Ascending aorta (tissue), 2 donors: ENCODE data around the gene LIN54. TPM values are rescaled to one million over a fixed set of nuclear protein-coding genes. Genes with fewer than 3 reads are reported as not detected.
"Not testable (repeated sequence)": the region's sequence is repeated elsewhere in the genome, so short reads cannot be mapped to it uniquely, and the experiment has no call there.

Experiments
- DNase-seq, 2 donors: peaks; one replicate each; pipeline ENCODE4 v3.0.0-alpha.2; 2019; ENCODE audit warnings: low spot score in 2 of 2
- H3K27ac ChIP-seq, 2 donors: fragments of 200-600 bp; sonication (generic); one replicate each; pipeline ENCODE4 v1.5.1; 2016 to 2017; ENCODE audit warnings: mild to moderate bottlenecking in 1 of 2
- H3K27me3 ChIP-seq: fragments of 200-600 bp; sonication (generic); one replicate; pipeline ENCODE4 v1.5.1; 2017
- H3K36me3 ChIP-seq, 2 donors: fragments of 200-600 bp; sonication (generic); one replicate each; pipeline ENCODE4 v1.5.1; 2016
- H3K4me1 ChIP-seq, 2 donors: fragments of 200-600 bp; sonication (generic); one replicate each; pipeline ENCODE4 v1.5.1; 2016 to 2017; ENCODE audit warnings: mild to moderate bottlenecking in 1 of 2
- H3K4me3 ChIP-seq, 2 donors: fragments of 200-600 bp; sonication (generic); one replicate each; pipeline ENCODE4 v1.5.1; 2016 to 2017; ENCODE audit warnings: mild to moderate bottlenecking in 1 of 2
- H3K9me3 ChIP-seq, 2 donors: fragments of 200-600 bp; sonication (generic); one replicate each; pipeline ENCODE4 v1.5.1; 2016
- intact Hi-C: fragments of 100-400 bp; cut with DNase I; formaldehyde crosslinking; loops from one replicate; pipeline ENCODE4 v1.15.1; 2023
- total RNA-seq: library from RNA; depleted of rRNA; stranded (reverse); fragments of >200 nt; gene quantifications from one replicate; pipeline ENCODE4 v1.1.0, GENCODE V29; 2016
- TF ChIP-seq, protein P1 (sequence below), 3 experiments: fragments of 200-600 bp in 2 of 3; fragments of 450-650 bp in 1 of 3; sonication (generic) in 2 of 3; IDR thresholded peaks; one replicate each; pipeline ENCODE4 v1.5.1; 2016 to 2019; ENCODE audit warnings: antibody characterized with exemption in 3 of 3, mild to moderate bottlenecking in 1 of 3, moderate library complexity in 1 of 3

The LIN54 gene
- total RNA-seq, 1 donor from 2014 or later, result 6.2 TPM

DNA sequence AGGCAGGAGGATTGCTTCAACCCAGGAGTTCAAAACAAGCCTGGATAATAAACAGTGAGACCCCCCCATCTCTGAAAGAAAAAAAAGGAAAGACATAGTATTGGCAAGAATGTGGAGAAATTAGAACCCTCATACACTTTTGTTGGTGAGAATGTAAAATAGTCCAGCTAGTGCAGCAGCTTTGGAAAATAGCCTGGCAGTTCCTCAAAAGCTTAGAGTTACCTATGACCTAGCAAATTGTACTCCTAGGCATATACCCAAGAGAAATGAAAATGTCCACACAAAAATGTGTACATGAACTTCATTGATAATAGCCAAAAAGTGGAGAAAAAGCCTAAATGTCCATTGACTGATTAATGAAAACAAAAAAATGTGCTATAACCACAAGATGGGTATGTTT lies 88.8 kb downstream of the LIN54 start:
- Histone ChIP-seq H3K9me3 (no peaks in the 10 kb centered on the region), H3K27ac (no peak overlapping the region), H3K4me3 (no peak overlapping the region), H3K4me1 (no peaks in the 10 kb centered on the region), H3K36me3 (peaks cover 3 to 15% of the 10 kb centered on the region in 2 donors), H3K27me3 (no peaks in the 10 kb centered on the region)
- TF ChIP-seq, protein P1, sequence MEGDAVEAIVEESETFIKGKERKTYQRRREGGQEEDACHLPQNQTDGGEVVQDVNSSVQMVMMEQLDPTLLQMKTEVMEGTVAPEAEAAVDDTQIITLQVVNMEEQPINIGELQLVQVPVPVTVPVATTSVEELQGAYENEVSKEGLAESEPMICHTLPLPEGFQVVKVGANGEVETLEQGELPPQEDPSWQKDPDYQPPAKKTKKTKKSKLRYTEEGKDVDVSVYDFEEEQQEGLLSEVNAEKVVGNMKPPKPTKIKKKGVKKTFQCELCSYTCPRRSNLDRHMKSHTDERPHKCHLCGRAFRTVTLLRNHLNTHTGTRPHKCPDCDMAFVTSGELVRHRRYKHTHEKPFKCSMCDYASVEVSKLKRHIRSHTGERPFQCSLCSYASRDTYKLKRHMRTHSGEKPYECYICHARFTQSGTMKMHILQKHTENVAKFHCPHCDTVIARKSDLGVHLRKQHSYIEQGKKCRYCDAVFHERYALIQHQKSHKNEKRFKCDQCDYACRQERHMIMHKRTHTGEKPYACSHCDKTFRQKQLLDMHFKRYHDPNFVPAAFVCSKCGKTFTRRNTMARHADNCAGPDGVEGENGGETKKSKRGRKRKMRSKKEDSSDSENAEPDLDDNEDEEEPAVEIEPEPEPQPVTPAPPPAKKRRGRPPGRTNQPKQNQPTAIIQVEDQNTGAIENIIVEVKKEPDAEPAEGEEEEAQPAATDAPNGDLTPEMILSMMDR (IDR thresholded peaks at IDR 0.05), result no peak
- no peak for DNase-seq
- intact Hi-C loops, result no loop called here

DNA sequence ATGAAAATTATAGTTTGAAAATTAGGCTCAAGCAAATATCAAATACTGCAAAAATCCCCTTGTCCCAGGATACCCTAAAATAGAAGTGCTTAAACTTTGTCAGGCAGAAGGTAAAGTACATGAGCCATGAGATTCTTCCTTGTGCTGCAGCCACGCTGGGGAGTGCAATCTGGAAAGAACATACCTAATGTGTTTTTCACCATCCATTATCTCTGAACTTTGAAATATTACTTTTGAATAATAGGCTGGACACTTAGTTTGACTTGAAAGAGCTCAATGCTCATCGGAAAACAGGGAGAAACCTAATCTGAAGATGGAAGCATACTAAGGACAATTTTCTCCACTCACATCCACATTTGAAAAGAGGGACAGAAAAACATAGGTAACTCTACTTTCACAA lies 91.2 kb downstream of the LIN54 start:
- TF ChIP-seq, protein P1 (IDR thresholded peaks at IDR 0.05), result no peak
- Histone ChIP-seq H3K36me3 (peaks cover 3 to 15% of the 10 kb centered on the region in 2 donors), H3K4me1 (no peaks in the 10 kb centered on the region), H3K27me3 (no peaks in the 10 kb centered on the region), H3K4me3 (no peak overlapping the region), H3K27ac (no peak overlapping the region), H3K9me3 (no peaks in the 10 kb centered on the region)
- intact Hi-C loops, result no loop called here
- DNase-seq, result no peak

DNA sequence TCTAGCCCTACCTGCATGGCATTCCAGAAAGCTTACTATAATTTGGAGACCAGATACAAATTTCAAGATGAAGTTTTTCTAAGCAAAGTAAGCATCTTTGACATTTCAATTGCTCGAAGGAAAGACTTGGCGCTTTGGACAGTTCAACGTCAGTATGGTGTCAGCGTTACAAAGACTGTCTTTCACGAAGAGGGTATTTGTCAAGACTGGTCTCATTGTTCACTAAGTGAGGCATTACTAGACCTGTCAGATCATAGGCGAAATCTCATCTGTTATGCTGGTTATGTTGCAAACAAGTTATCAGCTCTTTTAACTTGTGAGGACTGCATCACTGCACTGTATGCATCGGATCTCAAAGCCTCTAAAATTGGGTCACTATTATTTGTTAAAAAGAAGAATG lies 92.5 kb downstream of the LIN54 start:
- H3K27me3 ChIP-seq, result no peaks in the 10 kb centered on the region
- no peaks in the 10 kb centered on the region for H3K4me1 ChIP-seq
- no peak for DNase-seq
- peaks cover 3 to 15% of the 10 kb centered on the region in 2 donors for H3K36me3 ChIP-seq
- H3K4me3 ChIP-seq, result no peak overlapping the region
- intact Hi-C loops, result no loop called here
- no peak overlapping the region for H3K27ac ChIP-seq
- H3K9me3 ChIP-seq, result no peaks in the 10 kb centered on the region
- TF ChIP-seq, protein P1 (IDR thresholded peaks at IDR 0.05), result no peak

DNA sequence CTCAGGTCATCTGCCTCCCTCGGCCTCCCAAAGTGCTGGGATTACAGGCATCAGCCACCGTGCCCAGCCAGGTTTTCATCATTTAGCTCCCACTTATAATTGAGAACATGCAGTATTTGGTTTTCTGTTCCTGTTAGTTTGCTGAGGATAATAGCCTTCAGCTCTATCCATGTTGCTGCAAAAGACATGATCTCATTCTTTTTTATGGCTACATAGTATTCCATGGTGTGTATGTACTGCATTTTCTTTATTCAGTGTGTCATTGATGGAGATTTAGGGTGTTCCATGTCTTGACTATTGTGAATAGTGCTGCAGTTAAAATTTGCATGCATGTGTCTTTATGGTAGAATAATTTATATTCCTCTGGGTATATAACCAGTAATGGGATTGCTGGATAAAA lies 96.7 kb downstream of the LIN54 start:
- peaks cover 3 to 23% of the 10 kb centered on the region in 2 donors for H3K36me3 ChIP-seq
- H3K4me1 ChIP-seq, intact Hi-C loops, H3K27me3 ChIP-seq, H3K27ac ChIP-seq, DNase-seq, H3K4me3 ChIP-seq, H3K9me3 ChIP-seq: not testable (repeated sequence)

DNA sequence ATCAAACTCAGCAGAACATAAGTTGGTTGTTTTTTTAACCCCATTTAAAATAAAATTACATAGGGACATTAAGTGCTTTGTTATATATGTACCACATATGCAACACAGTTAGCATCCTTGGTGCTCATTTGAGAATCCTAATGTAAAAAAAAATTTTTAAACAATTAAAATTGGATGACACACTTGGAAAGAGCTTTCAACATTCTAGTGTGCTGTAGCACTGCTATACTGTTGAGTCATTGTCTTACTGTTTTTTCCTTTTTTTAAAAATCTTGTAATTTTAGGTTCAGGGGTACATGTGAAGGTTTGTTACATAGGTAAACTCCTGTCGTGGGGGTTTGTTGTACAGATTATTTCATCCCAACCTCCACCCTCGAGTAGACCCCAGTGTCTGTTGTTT lies 97.3 kb downstream of the LIN54 start:
- DNase-seq, result no peak
- intact Hi-C loops, result no loop called here
- Histone ChIP-seq H3K27ac (no peak overlapping the region), H3K36me3 (peaks cover 3 to 21% of the 10 kb centered on the region in 2 donors), H3K9me3 (no peaks in the 10 kb centered on the region), H3K4me1 (no peaks in the 10 kb centered on the region), H3K4me3 (no peak overlapping the region), H3K27me3 (no peaks in the 10 kb centered on the region)
- TF ChIP-seq, protein P1 (IDR thresholded peaks at IDR 0.05), result no peak

DNA sequence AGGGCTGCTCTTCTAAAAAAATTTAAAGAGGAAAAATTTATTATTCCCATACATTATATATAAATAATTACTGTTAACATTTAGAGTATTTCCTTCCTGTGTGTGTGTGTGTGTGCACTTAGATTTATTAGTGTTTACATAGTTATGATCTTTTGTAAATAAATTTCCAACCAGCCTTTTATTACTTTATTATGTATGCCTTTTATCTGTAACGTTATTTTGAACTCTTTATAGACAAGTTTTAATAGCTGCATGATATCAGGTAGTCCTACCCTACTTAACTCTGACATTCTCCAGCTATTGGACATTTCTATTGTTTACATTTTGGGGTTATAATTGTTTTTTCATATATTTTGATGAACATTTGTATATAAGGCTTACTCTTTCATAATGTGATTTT lies 101.3 kb downstream of the LIN54 start:
- Histone ChIP-seq H3K36me3 (peaks cover 0 to 8% of the 10 kb centered on the region in 2 donors), H3K4me3 (no peak overlapping the region), H3K9me3 (no peaks in the 10 kb centered on the region), H3K27ac (no peak overlapping the region), H3K4me1 (no peaks in the 10 kb centered on the region), H3K27me3 (no peaks in the 10 kb centered on the region)
- TF ChIP-seq, protein P1 (IDR thresholded peaks at IDR 0.05), result no peak
- no peak for DNase-seq
- intact Hi-C loops, result no loop called here
